Mesodermal cell (in vitro differentiated cells): ENCODE measurements around the gene LRRC10B.

Experiments used
- H3K27ac ChIP-seq: 2 replicates; pipeline ENCODE4 v1.7.0; 2013; ENCODE audit warnings: mild to moderate bottlenecking, low read depth, low read length, moderate library complexity; ENCODE audit not compliant: severe bottlenecking
- H3K36me3 ChIP-seq: 2 replicates; pipeline ENCODE4 v1.7.1; 2013; ENCODE audit warnings: mild to moderate bottlenecking, low read length, moderate library complexity; ENCODE audit not compliant: control insufficient read depth, insufficient read depth
- H3K4me1 ChIP-seq: one replicate; pipeline ENCODE4 v1.7.1; 2013; ENCODE audit warnings: mild to moderate bottlenecking, low read length; ENCODE audit not compliant: insufficient read depth, control insufficient read depth, poor library complexity, severe bottlenecking
- H3K4me3 ChIP-seq: 2 replicates; pipeline ENCODE4 v1.7.0; 2013; ENCODE audit warnings: low read length, control low read depth, mild to moderate bottlenecking; ENCODE audit not compliant: insufficient read depth, poor library complexity, severe bottlenecking; ENCODE audit errors: extremely low read depth
- H3K9me3 ChIP-seq: 2 replicates; pipeline ENCODE4 v1.7.1; 2013; ENCODE audit warnings: mild to moderate bottlenecking, low read length, moderate library complexity; ENCODE audit not compliant: control insufficient read depth
- WGBS, 2 experiments: methylation state at CpG; one replicate each; pipeline ENCODE4 v1.1.5; 2013; ENCODE audit warnings: missing lambda C conversion rate in 2 of 2; ENCODE audit not compliant: insufficient coverage in 2 of 2; 5-methylcytosine and 5-hydroxymethylcytosine counted together

LRRC10B gene

GRCh38 chr11:61497876-61498275 is 10.7 kb upstream of the LRRC10B start:
- Histone ChIP-seq H3K36me3 (no peaks in the 10 kb centered on the region), H3K9me3 (no peaks in the 10 kb centered on the region), H3K27ac (no peak overlapping the region), H3K4me1 (no peaks in the 10 kb centered on the region), H3K4me3 (no peak overlapping the region)
- 90 to 93% methylated on average over 7 to 9 of the region's 9 CpGs for WGBS, 2 experiments

- no peaks in the 10 kb centered on the region for H3K36me3 ChIP-seq
- H3K4me1 ChIP-seq = no peaks in the 10 kb centered on the region
- no peaks in the 10 kb centered on the region for H3K9me3 ChIP-seq
- H3K4me3 ChIP-seq = no peak overlapping the region
- 78 to 82% methylated on average over 11 to 15 of the region's 15 CpGs for WGBS, 2 experiments
- no peak overlapping the region for H3K27ac ChIP-seq
These were observed 9.7 kb upstream of the LRRC10B start for GRCh38 chr11:61498767-61499341.

GRCh38 chr11:61499816-61500491 is 8.6 kb upstream of the LRRC10B start:
- H3K36me3 ChIP-seq = no peaks in the 10 kb centered on the region
- no peaks in the 10 kb centered on the region for H3K9me3 ChIP-seq
- H3K4me3 ChIP-seq = no peak overlapping the region
- 23 to 29% methylated on average over 8 to 9 of the region's 12 CpGs for WGBS, 2 experiments
- no peaks in the 10 kb centered on the region for H3K4me1 ChIP-seq
- H3K27ac ChIP-seq = no peak overlapping the region

GRCh38 chr11:61502522-61502921 is 6.0 kb upstream of the LRRC10B start:
- 86 to 88% methylated on average over 1 of the region's 1 CpG for WGBS, 2 experiments
- Histone ChIP-seq H3K4me3 (no peak overlapping the region), H3K36me3 (no peaks in the 10 kb centered on the region), H3K27ac (no peak overlapping the region), H3K4me1 (no peaks in the 10 kb centered on the region), H3K9me3 (no peaks in the 10 kb centered on the region)

GRCh38 chr11:61503135-61503770 is 5.3 kb upstream of the LRRC10B start:
- Histone ChIP-seq H3K4me1 (no peaks in the 10 kb centered on the region), H3K4me3 (no peak overlapping the region), H3K9me3 (no peaks in the 10 kb centered on the region), H3K36me3 (no peaks in the 10 kb centered on the region), H3K27ac (no peak overlapping the region)
- 81 to 84% methylated on average over 4 to 6 of the region's 8 CpGs for WGBS, 2 experiments

GRCh38 chr11:61505106-61505505 is 3.4 kb upstream of the LRRC10B start:
- H3K4me3 ChIP-seq = no peak overlapping the region
- 86 to 100% methylated on average over 1 to 2 of the region's 5 CpGs for WGBS, 2 experiments

GRCh38 chr11:61505640-61506155 is 2.9 kb upstream of the LRRC10B start:
- no peak overlapping the region for H3K27ac ChIP-seq
- no peak overlapping the region for H3K4me3 ChIP-seq
- H3K36me3 ChIP-seq = no peaks in the 10 kb centered on the region
- H3K9me3 ChIP-seq = no peaks in the 10 kb centered on the region
- peaks cover 3% of the 10 kb centered on the region for H3K4me1 ChIP-seq
- WGBS, 2 experiments = 43 to 52% methylated on average over 5 to 8 of the region's 10 CpGs

More at GRCh38 chr11:61505106-61505505, 3.4 kb upstream of the LRRC10B start:
- Histone ChIP-seq H3K27ac (no peak overlapping the region), H3K36me3 (no peaks in the 10 kb centered on the region), H3K9me3 (no peaks in the 10 kb centered on the region), H3K4me1 (peaks cover 3% of the 10 kb centered on the region)

GRCh38 chr11:61507012-61507768 is 1.4 kb upstream of the LRRC10B start:
- H3K36me3 ChIP-seq = no peaks in the 10 kb centered on the region
- 47 to 51% methylated on average over 9 of the region's 14 CpGs for WGBS, 2 experiments
- no peak overlapping the region for H3K27ac ChIP-seq
- no peak overlapping the region for H3K4me3 ChIP-seq
- H3K9me3 ChIP-seq = no peaks in the 10 kb centered on the region
- peaks cover 3% of the 10 kb centered on the region for H3K4me1 ChIP-seq

- Histone ChIP-seq H3K36me3 (no peaks in the 10 kb centered on the region), H3K27ac (no peak overlapping the region), H3K4me1 (peaks cover 3% of the 10 kb centered on the region), H3K4me3 (peak overlapping the region; percentile 25), H3K9me3 (no peaks in the 10 kb centered on the region)
- 8 to 13% methylated on average over 82 to 103 of the region's 117 CpGs for WGBS, 2 experiments
These were observed 787 bp downstream of the LRRC10B start for GRCh38 chr11:61509043-61510029.
